Measurements from ENCODE around the gene ADAMTS12.
"Not testable (repeated sequence)": the region's sequence is repeated elsewhere in the genome, so short reads cannot be mapped to it uniquely, and the experiment has no call there.

The ADAMTS12 gene

DNA sequence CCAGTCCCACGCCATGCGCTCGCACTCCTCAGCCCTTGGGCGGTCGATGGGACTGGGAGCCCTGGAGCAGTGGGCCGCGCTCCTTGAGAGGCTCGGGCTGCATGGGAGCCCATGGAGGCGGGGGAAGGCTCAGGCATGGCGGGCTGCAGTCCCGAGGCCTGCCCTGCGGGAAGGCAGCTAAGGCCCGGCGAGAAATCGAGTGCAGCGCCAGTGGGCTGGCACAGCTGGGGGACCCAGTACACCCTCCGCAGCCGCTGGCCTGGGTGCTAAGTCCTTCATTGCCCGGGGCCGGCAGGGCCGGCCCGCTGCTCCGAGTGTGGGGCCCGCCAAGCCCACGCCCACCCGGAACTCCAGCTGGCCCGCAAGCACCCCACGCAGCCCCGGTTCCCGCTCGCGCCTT lies 376.4 kb downstream of the ADAMTS12 start:
- not testable (repeated sequence) for DNase-seq

DNA sequence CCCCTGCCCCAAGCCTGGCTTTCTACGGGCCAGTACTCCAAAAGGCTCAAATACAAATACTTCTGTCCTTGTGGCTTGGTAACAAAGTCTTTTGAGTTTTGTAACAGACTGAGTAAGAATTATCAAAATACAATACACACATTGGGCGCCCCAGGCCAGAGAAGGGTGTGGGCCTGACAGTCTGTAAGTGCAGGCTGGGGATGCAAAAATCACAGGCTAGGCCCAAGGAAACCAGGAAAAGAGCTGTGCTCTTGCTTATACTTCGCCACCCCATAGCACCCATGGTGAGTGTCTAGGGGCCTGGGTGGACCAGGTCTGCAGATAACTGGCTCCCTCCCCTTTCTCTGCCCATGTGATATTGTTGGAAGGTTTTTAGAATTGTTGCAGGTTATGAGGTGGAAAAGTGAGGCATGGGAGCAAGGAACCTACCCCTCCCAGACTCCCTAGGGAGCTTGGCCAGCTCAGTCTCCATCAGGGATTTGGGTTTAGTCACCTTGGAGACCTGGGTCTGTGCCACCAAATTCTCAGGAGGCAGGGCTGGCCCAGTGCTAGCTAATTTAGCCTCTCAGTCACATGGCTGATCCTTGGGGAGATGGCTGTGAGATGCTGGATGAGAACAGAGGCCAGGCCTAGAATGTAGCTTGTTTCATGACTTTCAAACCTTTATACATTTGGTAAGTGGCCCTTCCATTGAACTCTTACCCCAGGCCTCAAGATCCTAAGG lies 378.2 kb downstream of the ADAMTS12 start:
- no peak for DNase-seq

DNA sequence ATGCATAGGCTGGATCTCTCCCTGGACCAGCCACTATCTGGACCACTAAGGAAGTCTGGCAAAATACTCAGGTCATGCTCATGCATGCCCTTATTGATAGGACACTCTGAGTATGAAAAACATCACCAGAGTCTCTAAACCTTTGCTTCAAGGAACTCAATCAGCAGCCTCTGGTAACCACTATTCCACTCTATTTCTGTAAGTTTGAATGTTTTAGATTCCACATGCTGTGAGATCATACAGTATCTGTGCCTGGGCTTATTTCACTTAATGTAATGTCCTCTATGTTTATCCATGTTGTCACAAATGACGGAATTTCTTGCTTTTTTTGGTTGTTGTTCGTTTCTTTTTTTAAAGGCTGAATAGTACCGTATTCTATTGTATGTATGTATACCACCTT lies 382.8 kb downstream of the ADAMTS12 start:
- DNase-seq, result no peak

DNA sequence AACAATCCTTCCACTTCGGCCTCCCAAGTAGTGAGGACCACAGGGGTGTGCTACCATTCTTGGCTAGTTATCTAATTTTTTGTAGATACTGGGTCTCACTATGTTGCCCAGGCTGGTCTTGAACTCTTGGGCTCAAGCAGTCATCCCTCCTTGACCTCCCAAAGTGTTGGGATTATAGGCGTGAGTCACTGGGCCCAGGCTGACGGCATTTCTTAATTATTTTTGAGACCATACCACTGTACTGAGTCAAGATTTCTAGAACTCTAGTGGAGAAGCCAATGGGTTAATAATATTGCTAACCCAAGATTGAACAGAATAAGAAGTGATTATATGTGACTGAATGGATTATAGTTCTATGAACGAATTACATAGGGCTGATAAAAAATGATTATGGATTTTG lies 384.4 kb downstream of the ADAMTS12 start:
- no peak for DNase-seq

DNA sequence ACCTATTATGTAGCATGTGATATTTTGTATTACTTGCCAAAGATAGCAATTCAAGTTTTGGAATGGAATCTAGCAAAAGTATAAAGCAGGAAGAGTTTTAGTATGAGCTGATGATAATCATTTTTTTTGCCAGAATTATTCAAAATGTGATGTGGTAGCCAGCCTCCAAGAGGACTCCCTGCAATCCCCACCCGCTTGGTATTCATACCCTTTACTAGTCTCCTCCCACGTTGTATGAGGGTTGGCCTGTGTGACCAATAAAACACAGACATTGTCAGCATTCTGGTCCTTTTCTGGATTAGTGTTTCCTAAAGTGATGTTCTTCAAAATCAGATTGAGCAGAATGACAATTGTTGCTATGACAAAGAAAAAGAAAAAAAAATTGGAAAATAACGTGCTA lies 387.2 kb downstream of the ADAMTS12 start:
- DNase-seq, result no peak

DNA sequence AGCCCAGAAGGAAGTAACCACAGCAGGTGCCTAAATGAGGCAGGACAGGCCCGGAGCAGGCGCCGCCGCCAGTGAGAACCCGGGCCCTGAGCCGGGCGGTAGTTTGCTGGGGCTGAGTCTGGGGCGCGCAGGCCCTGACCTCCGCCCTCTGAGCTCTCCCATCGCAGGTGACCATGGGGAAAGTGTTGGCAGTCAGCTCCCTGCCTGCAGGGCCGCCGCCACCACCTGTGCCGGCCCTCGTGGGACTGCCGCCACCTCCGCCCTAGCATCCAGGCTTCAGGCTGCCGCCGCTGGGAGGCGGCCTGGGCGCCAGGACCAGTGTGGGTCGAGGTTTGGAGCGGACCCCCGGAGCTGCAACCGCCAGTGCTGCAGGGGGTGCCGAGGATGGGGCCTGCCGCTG lies 389.9 kb downstream of the ADAMTS12 start:
- DNase-seq, result no peak

DNA sequence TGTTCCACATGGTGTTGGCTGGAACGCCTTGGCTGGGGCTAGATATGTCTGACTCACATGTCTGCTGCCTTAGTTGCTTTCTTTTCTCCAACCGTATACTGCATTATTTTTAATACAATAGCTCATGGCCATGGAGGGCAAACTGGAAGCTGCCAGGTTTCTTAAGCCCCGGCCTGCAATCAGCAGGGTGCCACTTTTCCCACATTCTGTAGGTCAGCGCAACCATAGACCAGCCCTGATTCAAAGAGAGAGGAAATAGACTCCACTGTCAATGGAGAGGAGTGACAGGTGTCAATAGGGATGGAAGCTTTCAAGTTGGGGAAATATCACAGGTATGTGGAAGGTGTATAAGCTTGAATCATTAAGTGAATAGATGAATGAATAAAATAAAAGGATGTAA lies 390.5 kb downstream of the ADAMTS12 start:
- no peak for DNase-seq

DNA sequence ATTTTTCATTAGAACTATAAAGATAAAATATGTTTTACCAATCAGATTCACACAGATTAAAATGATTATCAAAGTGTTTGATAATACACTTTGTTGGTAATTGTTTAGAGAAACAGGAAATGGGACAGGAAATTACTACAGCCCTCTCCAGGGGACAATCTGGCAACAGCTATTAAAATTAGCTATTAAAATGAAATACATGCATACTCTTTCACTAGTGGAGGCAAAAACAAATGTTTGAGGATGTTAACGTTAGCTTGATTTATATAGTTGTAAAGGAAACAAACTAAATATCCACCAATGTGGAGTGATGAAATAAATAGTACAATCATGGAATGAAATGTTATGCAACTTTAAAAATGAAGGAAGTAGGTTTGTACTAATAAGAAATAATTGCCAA lies 397.3 kb downstream of the ADAMTS12 start:
- no peak for DNase-seq

DNA sequence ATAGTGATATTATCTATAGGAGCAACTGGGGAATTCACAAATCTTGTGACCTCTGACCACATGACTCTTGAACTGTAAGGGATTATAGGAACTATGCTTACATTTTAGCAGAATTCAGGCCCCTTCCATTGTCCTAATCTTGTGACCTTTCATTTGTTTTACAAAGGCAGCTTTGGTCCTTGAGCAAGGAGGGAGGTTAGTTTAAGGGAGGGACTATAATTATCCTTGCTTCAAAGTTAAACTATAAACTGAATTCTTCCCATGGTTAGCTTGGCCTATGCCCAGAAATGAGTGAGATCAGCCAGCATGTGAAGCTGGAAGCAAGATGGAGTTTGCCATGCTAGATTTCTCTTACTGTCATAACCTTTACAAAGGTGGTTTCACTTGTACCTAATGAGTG lies 399.8 kb downstream of the ADAMTS12 start:
- DNase-seq, result no peak

DNA sequence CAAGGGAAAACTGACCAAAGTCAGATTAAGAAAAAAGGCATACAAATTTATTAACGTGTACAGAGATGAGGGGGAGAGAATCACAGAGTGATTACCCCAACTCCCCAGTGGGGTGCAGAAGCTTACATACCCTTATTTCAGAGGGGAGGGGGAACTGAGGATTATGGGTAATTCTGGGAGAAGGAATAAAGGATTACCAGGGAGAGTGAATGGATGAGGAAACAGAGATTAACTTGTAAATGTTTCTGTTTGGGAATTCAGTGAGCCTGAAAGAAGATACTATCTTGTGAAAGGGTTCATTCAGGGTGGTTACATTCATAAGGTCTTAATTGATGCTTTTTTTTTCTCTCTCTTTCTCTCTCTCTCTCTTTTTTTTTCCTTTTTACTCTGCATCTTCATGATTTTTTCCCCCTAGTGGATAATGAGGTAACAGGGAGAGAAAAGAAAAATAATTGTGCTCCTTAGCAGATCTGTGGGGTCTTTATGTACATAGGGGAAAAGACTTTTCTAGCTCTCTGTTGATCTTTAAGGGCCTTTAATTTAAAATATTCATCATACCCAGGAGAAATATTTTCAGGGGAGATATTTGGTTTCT lies 401.6 kb downstream of the ADAMTS12 start:
- no peak for DNase-seq

DNA sequence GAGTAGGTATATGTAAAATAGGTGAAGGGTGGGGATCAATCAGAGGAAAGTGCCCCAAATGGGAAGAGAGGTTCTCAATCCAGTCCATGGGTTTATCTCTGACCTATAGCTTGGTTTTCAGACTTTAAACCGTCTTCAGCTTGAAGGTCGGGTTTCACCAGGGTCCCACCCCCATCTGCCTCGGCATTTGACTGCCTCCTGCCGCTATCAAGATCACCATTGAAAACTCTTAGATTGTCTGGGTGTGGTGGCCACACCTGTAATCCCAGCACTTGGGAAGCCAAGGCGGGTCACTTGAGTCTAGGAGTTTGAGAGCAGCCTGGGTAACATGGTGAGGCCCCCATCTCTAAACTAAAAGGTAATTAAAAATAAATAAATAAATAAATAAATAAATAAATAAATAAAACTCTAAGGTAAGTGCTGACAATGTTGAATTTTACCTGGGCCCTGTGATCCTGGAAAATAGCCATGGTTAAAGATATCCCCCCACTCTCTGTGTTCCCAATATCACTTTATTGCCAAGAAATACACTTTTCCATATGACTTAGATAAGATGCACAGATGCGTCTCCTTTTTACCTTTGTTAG lies 402.2 kb downstream of the ADAMTS12 start:
- DNase-seq, result no peak

DNA sequence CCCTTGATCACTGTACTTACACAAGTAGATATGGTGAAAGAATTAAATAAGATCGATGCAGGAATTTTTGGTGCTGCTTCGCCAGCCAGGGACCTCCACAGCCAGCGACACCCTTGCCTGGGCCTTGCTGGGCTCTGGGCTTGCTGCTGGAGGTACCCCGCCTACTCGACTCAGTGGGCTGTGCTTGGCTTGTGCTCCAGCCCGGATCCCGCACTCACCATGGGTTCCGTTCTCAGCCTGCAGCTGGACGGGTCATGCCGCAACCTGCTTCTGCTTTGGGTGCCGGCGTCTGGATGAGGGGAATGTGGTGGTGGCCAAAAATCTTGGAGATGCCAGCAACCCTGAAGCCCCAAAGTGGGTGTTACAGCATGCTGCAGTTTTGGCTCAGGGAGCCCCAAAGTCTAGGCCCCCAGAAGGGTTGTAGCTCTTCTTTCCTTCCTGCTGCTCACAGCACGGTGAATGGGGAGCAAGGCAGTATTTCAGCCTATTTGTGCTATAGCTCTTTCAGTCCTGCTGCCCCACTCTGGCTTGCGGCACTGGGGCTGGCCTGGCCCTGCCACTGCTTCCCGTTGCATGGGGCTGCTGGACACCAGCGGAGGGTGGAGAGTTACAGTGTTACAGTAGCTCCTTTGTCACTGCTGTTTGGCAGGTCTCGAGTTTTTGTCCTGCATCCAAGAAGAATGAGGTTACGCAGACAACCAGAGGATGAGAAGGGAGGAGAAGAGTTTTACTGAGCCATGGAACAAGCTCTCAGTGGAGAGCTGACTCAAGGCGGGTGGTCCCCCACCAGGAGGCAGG lies 403.0 kb downstream of the ADAMTS12 start:
- no peak for DNase-seq

DNA sequence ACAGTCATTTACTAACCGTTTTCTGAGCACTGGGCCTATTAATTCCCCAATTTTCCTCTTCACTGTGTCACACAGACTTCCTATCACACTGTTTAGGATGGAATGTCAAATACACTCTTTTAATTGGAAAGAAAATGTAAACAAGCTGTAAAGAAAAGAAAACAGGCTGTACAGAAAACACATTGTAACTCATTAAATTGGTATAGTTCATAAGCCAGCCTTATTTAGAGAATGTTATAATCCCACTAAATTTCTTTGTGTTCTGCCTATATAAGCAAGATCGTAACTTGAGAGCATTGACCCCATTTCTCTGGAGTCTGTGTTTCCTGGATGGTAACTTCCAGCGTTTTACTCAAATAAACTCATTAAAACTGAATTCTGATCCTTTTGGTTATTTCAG lies 404.6 kb downstream of the ADAMTS12 start:
- no peak for DNase-seq

DNA sequence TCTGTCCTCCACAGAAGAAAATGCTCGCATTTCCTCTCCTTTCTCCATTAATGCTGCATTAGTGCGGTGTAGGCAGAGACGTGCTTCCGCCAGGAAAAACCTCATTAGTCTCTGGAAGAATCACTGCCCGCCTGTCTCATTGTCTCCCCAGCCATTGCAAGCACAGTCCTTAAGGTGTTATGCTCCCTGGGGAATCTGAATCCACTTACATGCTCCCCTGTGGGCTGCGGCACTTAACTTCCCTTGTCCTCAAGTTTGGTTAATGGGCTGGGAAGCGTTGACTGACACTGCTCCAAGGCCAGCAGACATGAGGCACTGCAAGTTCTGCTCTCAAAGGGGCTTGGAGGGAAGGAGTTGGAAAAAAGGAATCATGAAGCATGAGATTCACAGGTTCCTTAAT lies 409.5 kb downstream of the ADAMTS12 start:
- no peak for DNase-seq

DNA sequence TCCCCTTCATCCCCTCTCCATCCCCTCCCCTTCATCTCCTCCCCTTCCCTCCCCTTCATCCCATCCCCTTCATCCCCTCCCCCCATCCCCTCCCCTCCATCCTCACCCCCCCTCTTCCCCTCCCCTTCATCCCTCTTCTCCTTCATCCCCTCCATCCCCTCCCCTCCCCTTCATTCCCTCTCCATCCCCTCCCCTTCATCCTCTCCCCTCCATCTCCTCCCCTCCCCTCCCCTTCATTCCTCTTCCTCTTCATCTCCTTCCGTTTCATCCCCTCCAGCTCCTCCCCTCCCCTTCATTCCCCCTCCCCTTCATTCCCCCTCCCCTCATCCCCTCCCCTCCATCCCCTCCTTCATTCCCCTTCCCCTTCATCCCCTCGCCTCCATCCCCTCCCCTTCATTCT lies 410.9 kb downstream of the ADAMTS12 start:
- DNase-seq, result no peak

DNA sequence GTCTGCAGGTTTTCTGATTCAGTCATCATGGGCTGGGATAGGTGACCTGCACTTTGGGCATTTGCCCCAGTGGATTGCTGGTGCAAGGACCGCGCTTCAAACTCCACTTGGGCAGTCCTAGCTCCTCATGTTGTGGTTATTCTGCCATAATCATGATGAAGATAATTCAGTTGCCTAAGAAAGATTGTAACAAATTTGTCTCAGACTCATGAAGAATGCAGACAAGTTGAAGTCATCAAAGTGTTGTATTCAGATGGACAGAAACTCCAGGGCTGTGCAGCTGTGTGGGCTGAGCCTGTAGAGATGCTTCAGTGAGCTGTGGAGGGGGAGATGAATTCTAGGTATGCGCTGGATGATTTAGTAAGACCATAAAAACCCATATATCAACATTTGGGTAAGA lies 412.5 kb downstream of the ADAMTS12 start:
- DNase-seq, result no peak

DNA sequence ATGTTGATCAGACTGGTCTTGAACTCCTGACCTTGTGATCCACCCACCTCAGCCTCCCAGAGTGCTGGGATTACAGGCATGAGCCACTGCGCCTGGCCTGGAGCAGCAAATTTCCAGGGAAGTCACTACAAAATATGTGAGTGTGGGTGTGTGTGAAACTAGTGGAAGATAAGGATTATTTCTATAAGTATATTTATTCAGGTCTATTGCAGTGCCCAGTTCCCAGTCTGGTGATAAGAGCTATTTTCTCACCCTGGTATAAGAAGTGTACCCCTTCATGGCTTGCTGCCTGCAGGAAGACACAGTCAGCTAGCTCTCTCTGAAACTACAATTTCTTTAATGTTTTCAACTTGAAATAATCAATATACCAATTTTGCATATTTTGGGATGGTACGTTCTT lies 414.0 kb downstream of the ADAMTS12 start:
- no peak for DNase-seq

DNA sequence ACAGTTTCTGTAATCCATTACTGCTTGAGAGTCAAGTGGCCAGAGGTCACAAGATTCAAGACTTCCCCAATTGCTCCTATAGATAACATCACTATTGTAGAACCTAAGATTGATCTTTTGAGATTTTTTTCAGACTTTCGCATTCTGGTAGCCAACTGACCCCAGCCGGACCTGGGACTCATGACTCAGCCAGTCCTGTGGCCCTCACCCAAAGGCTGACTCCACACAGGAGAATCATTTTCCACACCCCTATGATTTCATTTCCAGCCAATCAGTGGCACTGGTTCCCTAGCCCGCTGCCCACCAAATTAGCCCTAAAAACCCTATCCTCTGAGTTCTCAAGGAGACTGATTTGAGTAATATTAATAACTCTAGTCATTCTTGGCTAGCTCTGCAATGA lies 414.8 kb downstream of the ADAMTS12 start:
- no peak for DNase-seq

DNA sequence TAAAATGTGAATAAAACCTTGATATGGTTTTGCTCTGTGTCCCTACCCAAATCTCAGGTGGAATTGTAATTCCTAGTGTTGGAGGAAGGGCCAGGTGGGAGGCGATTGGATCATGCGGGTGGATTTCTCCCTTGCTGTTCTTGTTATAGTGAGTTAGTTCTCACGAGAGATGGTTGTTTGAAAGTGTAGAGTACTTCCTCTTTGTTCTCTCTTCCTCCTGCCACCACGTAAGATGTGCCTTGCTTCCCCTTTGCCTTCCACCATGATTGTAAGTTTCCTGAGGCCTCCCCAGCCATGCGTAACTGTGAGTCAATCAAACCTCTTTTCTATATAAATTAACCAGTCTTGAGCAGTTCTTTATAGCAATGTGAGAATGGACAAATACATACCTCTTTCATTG lies 416.1 kb downstream of the ADAMTS12 start:
- no peak for DNase-seq

DNA sequence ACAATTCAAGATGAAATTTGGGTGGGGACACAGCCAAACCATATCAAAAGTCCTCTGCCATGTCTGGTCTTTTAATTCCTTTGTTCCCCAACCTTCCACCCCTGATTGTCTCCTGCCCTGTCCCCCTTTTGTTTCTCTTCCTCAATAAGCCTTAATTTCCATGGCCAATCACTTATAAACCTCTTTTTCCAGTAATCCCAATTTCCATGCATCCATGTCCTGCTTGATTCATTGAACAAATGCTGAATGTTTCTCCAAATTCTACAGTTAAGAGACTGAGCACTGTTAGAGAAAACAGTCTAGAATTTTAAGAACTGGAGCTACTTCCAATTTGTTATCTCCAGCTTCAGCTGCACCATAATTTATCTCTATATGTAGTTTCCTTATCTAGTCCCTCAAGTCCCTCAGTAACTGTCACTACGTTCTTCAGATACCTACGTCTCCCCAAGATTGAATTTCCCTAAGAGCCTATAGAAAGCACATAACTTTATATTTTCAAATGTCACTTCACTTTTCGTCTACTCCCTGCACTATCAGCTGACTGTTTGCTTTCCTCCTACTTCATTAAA lies 416.8 kb downstream of the ADAMTS12 start:
- DNase-seq, result no peak

DNA sequence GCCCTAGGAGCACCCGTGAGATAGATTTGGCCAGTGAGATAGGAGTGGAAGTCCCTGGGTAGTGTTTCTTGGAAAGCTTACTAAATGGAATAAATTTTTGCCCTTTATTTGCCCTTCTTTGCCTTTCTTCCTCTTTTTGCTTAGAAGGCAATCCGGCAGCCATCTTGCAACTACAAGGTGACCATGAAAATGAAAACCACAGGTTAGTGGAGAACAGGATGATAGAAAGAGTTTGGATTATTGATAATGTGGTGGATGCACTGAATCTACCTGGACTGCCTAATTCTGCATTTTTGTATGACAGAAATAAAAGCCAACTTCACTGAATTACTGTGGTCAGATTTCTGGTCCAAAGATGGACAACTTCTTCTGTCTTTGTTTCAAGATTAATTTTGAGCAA lies 417.8 kb downstream of the ADAMTS12 start:
- no peak for DNase-seq

Measured in SIG-M5 (cell line).